ENCODE measurements around the gene RETREG1.

Gene RETREG1

DNA sequence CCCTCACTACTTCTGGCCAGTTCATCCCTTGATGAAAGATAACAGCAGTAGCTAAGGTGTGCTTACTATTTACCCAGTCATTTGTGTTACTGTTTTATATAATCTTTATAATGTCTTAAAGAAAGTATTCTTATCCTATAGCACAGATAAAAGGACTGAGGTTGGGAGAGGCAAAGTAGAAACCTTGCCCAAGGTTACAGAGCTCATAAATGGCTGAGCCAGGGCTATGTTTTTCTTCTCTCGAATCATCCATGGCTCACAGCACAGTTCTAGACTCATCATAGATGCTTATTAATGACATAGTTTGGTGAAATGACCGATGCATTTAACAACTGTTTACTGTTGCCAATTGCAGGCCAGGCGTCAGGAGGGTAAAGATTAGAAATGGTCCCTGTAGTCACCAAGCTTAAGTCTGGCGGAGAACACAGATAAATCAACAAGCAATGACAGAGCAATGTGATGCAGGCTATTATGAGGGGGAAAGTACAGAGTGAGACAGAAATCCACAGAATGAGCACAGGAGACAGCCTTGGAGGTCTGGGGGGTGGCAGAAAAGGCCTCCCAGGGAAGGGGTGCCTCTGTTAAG lies 85.6 kb downstream of the RETREG1 start:
- H2AFZ ChIP-seq (ENCODE audit: low read length), result no peak overlapping the region
- TF ChIP-seq EZH2phosphoT487 (IDR thresholded peaks at IDR 0.05; ENCODE audit: borderline replicate concordance), result no peak
- TF ChIP-seq, protein P1, sequence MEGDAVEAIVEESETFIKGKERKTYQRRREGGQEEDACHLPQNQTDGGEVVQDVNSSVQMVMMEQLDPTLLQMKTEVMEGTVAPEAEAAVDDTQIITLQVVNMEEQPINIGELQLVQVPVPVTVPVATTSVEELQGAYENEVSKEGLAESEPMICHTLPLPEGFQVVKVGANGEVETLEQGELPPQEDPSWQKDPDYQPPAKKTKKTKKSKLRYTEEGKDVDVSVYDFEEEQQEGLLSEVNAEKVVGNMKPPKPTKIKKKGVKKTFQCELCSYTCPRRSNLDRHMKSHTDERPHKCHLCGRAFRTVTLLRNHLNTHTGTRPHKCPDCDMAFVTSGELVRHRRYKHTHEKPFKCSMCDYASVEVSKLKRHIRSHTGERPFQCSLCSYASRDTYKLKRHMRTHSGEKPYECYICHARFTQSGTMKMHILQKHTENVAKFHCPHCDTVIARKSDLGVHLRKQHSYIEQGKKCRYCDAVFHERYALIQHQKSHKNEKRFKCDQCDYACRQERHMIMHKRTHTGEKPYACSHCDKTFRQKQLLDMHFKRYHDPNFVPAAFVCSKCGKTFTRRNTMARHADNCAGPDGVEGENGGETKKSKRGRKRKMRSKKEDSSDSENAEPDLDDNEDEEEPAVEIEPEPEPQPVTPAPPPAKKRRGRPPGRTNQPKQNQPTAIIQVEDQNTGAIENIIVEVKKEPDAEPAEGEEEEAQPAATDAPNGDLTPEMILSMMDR (conservative IDR thresholded peaks at IDR 0.05; ENCODE audit: low read length), result no peak
- no peaks in the 10 kb centered on the region for H3K36me3 ChIP-seq (ENCODE audit: insufficient read depth, low read length)
- no peaks in the 10 kb centered on the region for H3K79me2 ChIP-seq (ENCODE audit: insufficient read depth, low read length)
- H3F3A ChIP-seq (ENCODE audit: low read depth), result no peaks in the 10 kb centered on the region
- H3K4me3 ChIP-seq (ENCODE audit: low read length, poor library complexity, severe bottlenecking), result no peak overlapping the region
- no peaks in the 10 kb centered on the region for H3K27me3 ChIP-seq (ENCODE audit: insufficient read depth, low read length, poor library complexity, severe bottlenecking)
- H3K9ac ChIP-seq (ENCODE audit: low read depth, low read length, poor library complexity, severe bottlenecking), result no peak overlapping the region
- H3K4me2 ChIP-seq (ENCODE audit: low read depth, low read length, poor library complexity, severe bottlenecking), result no peak overlapping the region
- no peaks in the 10 kb centered on the region for H3K9me2 ChIP-seq (replicated peaks; ENCODE audit: low read depth, low read length)
- no peaks in the 10 kb centered on the region for H3K9me3 ChIP-seq (ENCODE audit: insufficient read depth, low read depth, low read length)
- H4K20me1 ChIP-seq (ENCODE audit: insufficient read depth, low read length, poor library complexity, severe bottlenecking), result no peaks in the 10 kb centered on the region
- H3K4me1 ChIP-seq (ENCODE audit: insufficient read depth, low read length, poor library complexity, severe bottlenecking), result no peaks in the 10 kb centered on the region

DNA sequence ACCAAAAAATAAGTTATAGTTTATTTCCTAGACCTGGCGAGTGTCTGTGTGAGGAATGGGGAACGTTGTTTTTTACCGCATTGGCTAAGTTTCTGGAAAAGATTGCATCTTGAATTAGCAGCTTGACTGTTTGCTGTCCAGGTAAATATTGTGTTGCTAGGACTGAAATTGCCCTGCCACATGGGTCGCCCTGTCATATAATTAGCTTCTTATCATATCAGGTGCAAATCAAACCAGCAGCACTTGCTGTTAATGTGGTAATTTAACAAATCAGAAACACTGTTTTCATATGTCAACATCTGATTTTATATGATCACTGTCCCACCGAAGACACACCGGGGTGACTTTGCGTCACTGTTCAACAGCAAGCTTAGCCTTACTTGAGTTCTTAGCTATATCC lies 87.5 kb downstream of the RETREG1 start:
- Histone ChIP-seq H3K79me2 (ENCODE audit: insufficient read depth, low read length) (no peaks in the 10 kb centered on the region), H3K9me2 (replicated peaks; ENCODE audit: low read depth, low read length) (no peaks in the 10 kb centered on the region), H3K27me3 (ENCODE audit: insufficient read depth, low read length, poor library complexity, severe bottlenecking) (no peaks in the 10 kb centered on the region), H3K4me2 (ENCODE audit: low read depth, low read length, poor library complexity, severe bottlenecking) (no peak overlapping the region), H3F3A (ENCODE audit: low read depth) (no peaks in the 10 kb centered on the region), H3K9me3 (ENCODE audit: insufficient read depth, low read depth, low read length) (no peaks in the 10 kb centered on the region), H3K36me3 (ENCODE audit: insufficient read depth, low read length) (no peaks in the 10 kb centered on the region), H3K9ac (ENCODE audit: low read depth, low read length, poor library complexity, severe bottlenecking) (no peak overlapping the region), H3K4me3 (ENCODE audit: low read length, poor library complexity, severe bottlenecking) (no peak overlapping the region), H4K20me1 (ENCODE audit: insufficient read depth, low read length, poor library complexity, severe bottlenecking) (no peaks in the 10 kb centered on the region), H2AFZ (ENCODE audit: low read length) (no peak overlapping the region), H3K4me1 (ENCODE audit: insufficient read depth, low read length, poor library complexity, severe bottlenecking) (no peaks in the 10 kb centered on the region)
- TF ChIP-seq, protein P1 (conservative IDR thresholded peaks at IDR 0.05; ENCODE audit: low read length), result no peak
- TF ChIP-seq EZH2phosphoT487 (IDR thresholded peaks at IDR 0.05; ENCODE audit: borderline replicate concordance), result no peak

DNA sequence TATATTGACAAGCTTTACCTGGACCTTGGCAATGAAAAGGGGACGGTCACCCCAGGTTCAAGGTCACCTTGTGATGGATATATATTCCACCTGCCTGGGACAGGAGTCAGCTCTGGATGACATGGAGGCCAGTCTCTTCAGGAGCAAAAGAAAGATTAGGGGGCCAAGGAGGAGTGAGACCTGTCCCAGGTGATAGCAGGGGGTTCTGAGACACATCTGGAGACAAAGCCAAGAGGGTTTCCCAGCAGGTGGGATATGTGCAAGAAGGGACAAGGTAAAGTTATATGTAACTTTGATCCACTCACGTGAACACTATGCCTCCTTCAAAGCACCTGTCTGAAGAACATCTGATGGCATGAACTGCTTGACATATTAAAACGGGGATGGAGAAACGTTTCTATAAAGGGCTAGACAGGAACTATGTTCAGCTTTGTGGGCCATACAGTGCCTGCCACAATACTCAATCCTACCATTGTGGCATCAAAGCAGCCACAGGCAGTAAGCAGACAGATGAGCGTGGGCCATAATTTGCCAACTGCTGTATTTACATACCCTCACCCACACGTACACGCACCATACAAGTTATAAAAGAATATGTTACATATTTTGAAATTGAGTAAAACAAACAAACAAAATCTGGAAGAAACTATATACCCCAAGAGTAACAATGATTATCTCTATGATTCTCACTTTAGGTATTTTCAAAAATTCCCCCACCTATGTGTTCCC lies 88.3 kb downstream of the RETREG1 start:
- no peaks in the 10 kb centered on the region for H3K4me1 ChIP-seq (ENCODE audit: insufficient read depth, low read length, poor library complexity, severe bottlenecking)

More for the DNA sequence above, 88.3 kb downstream of the RETREG1 start:
- H3K27me3 ChIP-seq (ENCODE audit: insufficient read depth, low read length, poor library complexity, severe bottlenecking), result no peaks in the 10 kb centered on the region
- no peak overlapping the region for H3K9ac ChIP-seq (ENCODE audit: low read depth, low read length, poor library complexity, severe bottlenecking)
- no peak overlapping the region for H3K4me3 ChIP-seq (ENCODE audit: low read length, poor library complexity, severe bottlenecking)
- H3K9me2 ChIP-seq (replicated peaks; ENCODE audit: low read depth, low read length), result no peaks in the 10 kb centered on the region
- no peaks in the 10 kb centered on the region for H3K36me3 ChIP-seq (ENCODE audit: insufficient read depth, low read length)
- H3K79me2 ChIP-seq (ENCODE audit: insufficient read depth, low read length), result no peaks in the 10 kb centered on the region
- H2AFZ ChIP-seq (ENCODE audit: low read length), result no peak overlapping the region
- no peak overlapping the region for H3K4me2 ChIP-seq (ENCODE audit: low read depth, low read length, poor library complexity, severe bottlenecking)
- no peaks in the 10 kb centered on the region for H3K9me3 ChIP-seq (ENCODE audit: insufficient read depth, low read depth, low read length)
- no peaks in the 10 kb centered on the region for H3F3A ChIP-seq (ENCODE audit: low read depth)
- H4K20me1 ChIP-seq (ENCODE audit: insufficient read depth, low read length, poor library complexity, severe bottlenecking), result no peaks in the 10 kb centered on the region
- TF ChIP-seq, protein P1 (conservative IDR thresholded peaks at IDR 0.05; ENCODE audit: low read length), result no peak
- no peak for TF ChIP-seq EZH2phosphoT487 (IDR thresholded peaks at IDR 0.05; ENCODE audit: borderline replicate concordance)
